ENCODE results near the gene NRXN3. TPM values are rescaled to one million over a fixed set of nuclear protein-coding genes. Genes with fewer than 3 reads are reported as not detected.

The NRXN3 gene
- total and polyA plus RNA-seq, 7 donors = 0.06 to 0.74 (median 0.15) TPM

DNA sequence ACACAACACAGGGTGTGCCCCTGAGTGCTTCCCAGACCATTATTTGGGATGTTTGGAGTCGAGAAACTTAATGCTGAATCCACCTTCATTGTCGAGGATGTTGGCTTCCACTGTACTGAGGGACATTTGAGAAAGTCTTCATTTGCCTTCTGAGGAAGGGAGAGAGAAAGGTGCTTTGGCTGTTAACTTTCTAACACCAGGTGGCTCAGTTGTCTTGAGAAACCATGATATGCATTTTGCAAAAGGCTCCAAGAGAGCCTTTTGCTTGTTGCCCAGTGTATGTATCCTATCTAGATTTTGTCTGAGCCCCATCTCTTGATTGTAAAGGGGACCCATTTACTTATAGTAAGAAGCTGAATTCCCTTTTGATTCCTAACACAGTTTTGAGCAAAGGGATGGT is 28.6 kb upstream of the NRXN3 start:
- H3K36me3 ChIP-seq (ENCODE audit: insufficient read depth in 1 of 2, low read depth in 1 of 2) = no peaks in the 10 kb centered on the region
- no peaks in the 10 kb centered on the region for H3K9me3 ChIP-seq
- H3K27me3 ChIP-seq (ENCODE audit: insufficient read depth in 3 of 3, low read length in 2 of 3) = no peaks in the 10 kb centered on the region
- no peak for DNase-seq
- no peak overlapping the region for H3K4me3 ChIP-seq
- 63 to 72% (median 66%) methylated on average over 2 of the region's 2 CpGs for WGBS, 3 donors
- no peaks in the 10 kb centered on the region for H3K4me1 ChIP-seq
- TF ChIP-seq, protein P1, sequence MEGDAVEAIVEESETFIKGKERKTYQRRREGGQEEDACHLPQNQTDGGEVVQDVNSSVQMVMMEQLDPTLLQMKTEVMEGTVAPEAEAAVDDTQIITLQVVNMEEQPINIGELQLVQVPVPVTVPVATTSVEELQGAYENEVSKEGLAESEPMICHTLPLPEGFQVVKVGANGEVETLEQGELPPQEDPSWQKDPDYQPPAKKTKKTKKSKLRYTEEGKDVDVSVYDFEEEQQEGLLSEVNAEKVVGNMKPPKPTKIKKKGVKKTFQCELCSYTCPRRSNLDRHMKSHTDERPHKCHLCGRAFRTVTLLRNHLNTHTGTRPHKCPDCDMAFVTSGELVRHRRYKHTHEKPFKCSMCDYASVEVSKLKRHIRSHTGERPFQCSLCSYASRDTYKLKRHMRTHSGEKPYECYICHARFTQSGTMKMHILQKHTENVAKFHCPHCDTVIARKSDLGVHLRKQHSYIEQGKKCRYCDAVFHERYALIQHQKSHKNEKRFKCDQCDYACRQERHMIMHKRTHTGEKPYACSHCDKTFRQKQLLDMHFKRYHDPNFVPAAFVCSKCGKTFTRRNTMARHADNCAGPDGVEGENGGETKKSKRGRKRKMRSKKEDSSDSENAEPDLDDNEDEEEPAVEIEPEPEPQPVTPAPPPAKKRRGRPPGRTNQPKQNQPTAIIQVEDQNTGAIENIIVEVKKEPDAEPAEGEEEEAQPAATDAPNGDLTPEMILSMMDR (IDR thresholded peaks at IDR 0.05) = no peak
- H3K27ac ChIP-seq = no peak overlapping the region
- intact Hi-C loops (cut with DNase I) = no loop called here
- no peak for ATAC-seq

GRCh38 chr14:78142998-78143397 is 27.2 kb upstream of the NRXN3 start:
- TF ChIP-seq, protein P1 (IDR thresholded peaks at IDR 0.05) = no peak
- DNase-seq = no peak
- Histone ChIP-seq H3K36me3 (ENCODE audit: insufficient read depth in 1 of 2, low read depth in 1 of 2) (no peaks in the 10 kb centered on the region), H3K4me1 (no peaks in the 10 kb centered on the region), H3K9me3 (no peaks in the 10 kb centered on the region), H3K27ac (no peak overlapping the region), H3K27me3 (ENCODE audit: insufficient read depth in 3 of 3, low read length in 2 of 3) (no peaks in the 10 kb centered on the region), H3K4me3 (no peak overlapping the region)
- no peak for ATAC-seq
- intact Hi-C loops (cut with DNase I) = no loop called here
- 64 to 79% (median 65%) methylated on average over 5 of the region's 5 CpGs for WGBS, 3 donors

- Histone ChIP-seq H3K4me1 (no peaks in the 10 kb centered on the region), H3K4me3 (no peak overlapping the region), H3K27ac (no peak overlapping the region), H3K9me3 (no peaks in the 10 kb centered on the region), H3K27me3 (ENCODE audit: insufficient read depth in 3 of 3, low read length in 2 of 3) (no peaks in the 10 kb centered on the region), H3K36me3 (ENCODE audit: insufficient read depth in 1 of 2, low read depth in 1 of 2) (no peaks in the 10 kb centered on the region)
- 54 to 71% (median 56%) methylated on average over 7 of the region's 7 CpGs for WGBS, 3 donors
- intact Hi-C loops (cut with DNase I) = no loop called here
- DNase-seq (no peak), ATAC-seq (no peak)
- TF ChIP-seq, protein P1 (IDR thresholded peaks at IDR 0.05) = no peak
Observed at GRCh38 chr14:78143489-78144145, 26.6 kb upstream of the NRXN3 start.

- Histone ChIP-seq H3K27me3 (ENCODE audit: insufficient read depth in 3 of 3, low read length in 2 of 3) (no peaks in the 10 kb centered on the region), H3K36me3 (ENCODE audit: insufficient read depth in 1 of 2, low read depth in 1 of 2) (no peaks in the 10 kb centered on the region), H3K4me1 (no peaks in the 10 kb centered on the region), H3K4me3 (no peak overlapping the region), H3K27ac (no peak overlapping the region), H3K9me3 (no peaks in the 10 kb centered on the region)
- no peak for DNase-seq
- TF ChIP-seq, protein P1 (IDR thresholded peaks at IDR 0.05) = no peak
- 38 to 42% (median 40%) methylated on average over 14 of the region's 14 CpGs for WGBS, 3 donors
- intact Hi-C loops (cut with DNase I) = no loop called here
- no peak for ATAC-seq
Observed at GRCh38 chr14:78152201-78153063, 17.7 kb upstream of the NRXN3 start.

All from psoas muscle (tissue), 8 donors.